ENCODE data around the gene PLEKHO2. TPM values are rescaled to one million over a fixed set of nuclear protein-coding genes. Genes with fewer than 3 reads are reported as not detected.
A peak's percentile ranks its signal among the peaks of the same experiment; 100 is the strongest.

PLEKHO2 gene
- total and polyA plus RNA-seq, 10 donors, result 33.9 to 249 (median 141) TPM

GRCh38 chr15:64842096-64842939 lies 603 bp downstream of the PLEKHO2 start:
- TF ChIP-seq CTCF (IDR thresholded peaks at IDR 0.05 in 8 of 11, conservative IDR thresholded peaks at IDR 0.05 in 3 of 11) (no peak), POLR2AphosphoS5 (IDR thresholded peaks at IDR 0.05) (no peak), POLR2A (IDR thresholded peaks at IDR 0.05) (no peak)
- Histone ChIP-seq H3K4me3 (peak overlapping the region; percentile 59 to 99 (median 83)), H3K4me1 (peaks cover 35 to 90% (median 69%) of the 10 kb centered on the region in 6 donors), H3K27ac (peak overlapping the region; percentile 76 to 99 (median 97)), H3K36me3 (peaks cover 0 to 25% (median 3%) of the 10 kb centered on the region in 6 donors), H3K27me3 (replicated peaks in 1 of 7) (no peaks in the 10 kb centered on the region), H3K9me3 (no peaks in the 10 kb centered on the region)
- DNase-seq, result no peak
- 1 to 3% (median 3%) methylated on average over 15 to 26 of the region's 26 CpGs for WGBS, 5 donors
- intact Hi-C loops (cut with DNase I; ENCODE audit: low total_unique reads), result loop anchor here (5.0 kb wide), 1 partner anchor 55 kb away; no protein-coding TSS in a partner anchor

- H3K9me3 ChIP-seq, result no peaks in the 10 kb centered on the region
- peaks cover 41 to 90% (median 69%) of the 10 kb centered on the region in 6 donors for H3K4me1 ChIP-seq
- H3K4me3 ChIP-seq, result peak overlapping the region; percentile 59 to 99 (median 83)
- H3K27ac ChIP-seq, result peak overlapping the region; percentile 76 to 99 (median 97)
- H3K36me3 ChIP-seq, result peaks cover 0 to 33% (median 6%) of the 10 kb centered on the region in 6 donors
- intact Hi-C loops (cut with DNase I; ENCODE audit: low total_unique reads), result loop anchor here (5.0 kb wide), 1 partner anchor 54 kb away; no protein-coding TSS in a partner anchor
- TF ChIP-seq POLR2AphosphoS5 (IDR thresholded peaks at IDR 0.05) (peak; percentile 70 to 78 (median 74)), CTCF (IDR thresholded peaks at IDR 0.05 in 8 of 11, conservative IDR thresholded peaks at IDR 0.05 in 3 of 11) (peak in 1 of 11 experiments; percentile 15), POLR2A (IDR thresholded peaks at IDR 0.05) (no peak)
- WGBS, 5 donors, result 3 to 9% (median 6%) methylated on average over 6 to 7 of the region's 7 CpGs
- H3K27me3 ChIP-seq (replicated peaks in 1 of 7), result no peaks in the 10 kb centered on the region
- DNase-seq, result peak; percentile 87
Measured at GRCh38 chr15:64842986-64843561, 1.4 kb downstream of the PLEKHO2 start.

GRCh38 chr15:64843991-64844390 lies 2.3 kb downstream of the PLEKHO2 start:
- no peaks in the 10 kb centered on the region for H3K27me3 ChIP-seq (replicated peaks in 1 of 7)
- H3K36me3 ChIP-seq, result peaks cover 0 to 42% (median 15%) of the 10 kb centered on the region in 6 donors
- no peak for DNase-seq
- WGBS, 5 donors, result 19 to 38% (median 22%) methylated on average over 4 of the region's 4 CpGs
- peak in 2 of 3 donors; percentile 26 to 33 for TF ChIP-seq POLR2AphosphoS5 (IDR thresholded peaks at IDR 0.05)
- no peak for TF ChIP-seq CTCF (IDR thresholded peaks at IDR 0.05 in 8 of 11, conservative IDR thresholded peaks at IDR 0.05 in 3 of 11)
- peak overlapping the region; percentile 76 to 99 (median 97) for H3K27ac ChIP-seq
- peak overlapping the region; percentile 59 to 99 (median 83) for H3K4me3 ChIP-seq
- intact Hi-C loops (cut with DNase I; ENCODE audit: low total_unique reads), result loop anchor here (5.0 kb wide), 1 partner anchor 53 kb away; no protein-coding TSS in a partner anchor
- peaks cover 42 to 90% (median 73%) of the 10 kb centered on the region in 6 donors for H3K4me1 ChIP-seq
- no peaks in the 10 kb centered on the region for H3K9me3 ChIP-seq
